LoVo (cell line): ENCODE measurements around the gene C6orf163.
A peak's percentile ranks its signal among the peaks of the same experiment; 100 is the strongest.

ENCODE experiments used
- DNase-seq: peaks from one replicate; pipeline ENCODE4 v3.0.0-alpha.2; 2016; ENCODE audit warnings: low spot score

Gene C6orf163

DNA sequence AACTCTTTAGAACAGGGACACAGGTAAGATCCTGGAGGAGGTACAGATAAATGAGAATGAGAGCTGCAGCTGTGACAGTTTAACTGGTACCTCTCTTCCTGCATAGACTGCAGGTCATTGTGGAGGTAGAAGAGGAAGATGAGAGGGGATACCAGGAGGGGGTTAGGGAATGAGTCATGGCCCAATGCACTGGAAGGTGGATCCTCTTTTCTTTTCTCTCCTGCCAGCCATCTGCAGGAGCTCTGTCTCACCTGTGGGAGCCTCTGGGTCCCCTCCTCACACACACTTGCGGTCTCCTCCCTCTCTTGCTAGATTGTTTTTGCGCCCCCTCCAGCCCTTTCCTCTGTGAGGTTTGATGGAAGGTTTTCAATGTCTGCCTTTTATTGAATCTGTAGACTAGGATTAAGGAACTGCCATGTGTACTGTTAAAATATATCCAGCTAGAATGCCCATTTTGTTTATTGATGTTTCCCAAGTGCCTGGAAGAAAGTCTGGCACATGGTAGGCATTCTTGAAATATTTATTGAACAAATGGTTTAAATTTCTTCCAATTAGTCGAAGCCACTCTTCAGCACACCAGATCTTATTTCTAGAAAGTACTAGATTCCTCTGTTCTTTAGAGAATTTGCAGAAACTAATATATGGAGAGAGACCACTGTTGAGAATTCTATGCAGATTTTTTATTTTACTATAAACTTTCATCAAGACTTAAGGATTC is 13.0 kb downstream of the C6orf163 start:
- DNase-seq, result no peak

DNA sequence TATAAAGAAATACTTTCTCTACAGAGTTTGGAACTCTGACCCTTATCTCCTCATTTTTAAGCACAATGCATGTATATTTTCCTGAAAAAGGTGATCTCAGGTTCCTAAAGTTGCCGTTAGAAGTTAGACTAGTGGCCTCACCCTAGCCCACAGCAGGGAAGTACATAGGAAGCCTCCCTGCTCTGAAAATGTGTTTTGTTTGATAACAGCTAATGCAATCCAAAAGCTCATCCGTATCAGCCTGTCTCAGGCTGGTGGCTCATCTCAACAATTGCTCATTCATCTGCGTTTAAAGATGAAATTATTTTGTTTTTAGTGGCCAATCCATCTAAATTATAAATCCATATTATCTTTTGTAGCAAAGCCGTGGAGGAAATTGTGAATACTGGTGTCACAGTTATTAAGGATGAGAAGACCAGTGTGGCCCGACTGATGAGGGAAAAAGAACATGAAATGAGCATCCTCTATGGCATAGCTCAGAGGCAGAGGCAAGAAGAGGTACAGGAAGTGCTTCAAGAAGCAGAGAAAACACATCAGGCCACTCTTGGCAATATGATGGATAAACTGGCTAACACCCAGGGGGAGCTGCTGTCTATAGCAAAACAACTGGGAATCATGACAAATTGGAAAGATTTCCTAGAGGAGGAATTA is 20.1 kb downstream of the C6orf163 start:
- no peak for DNase-seq

DNA sequence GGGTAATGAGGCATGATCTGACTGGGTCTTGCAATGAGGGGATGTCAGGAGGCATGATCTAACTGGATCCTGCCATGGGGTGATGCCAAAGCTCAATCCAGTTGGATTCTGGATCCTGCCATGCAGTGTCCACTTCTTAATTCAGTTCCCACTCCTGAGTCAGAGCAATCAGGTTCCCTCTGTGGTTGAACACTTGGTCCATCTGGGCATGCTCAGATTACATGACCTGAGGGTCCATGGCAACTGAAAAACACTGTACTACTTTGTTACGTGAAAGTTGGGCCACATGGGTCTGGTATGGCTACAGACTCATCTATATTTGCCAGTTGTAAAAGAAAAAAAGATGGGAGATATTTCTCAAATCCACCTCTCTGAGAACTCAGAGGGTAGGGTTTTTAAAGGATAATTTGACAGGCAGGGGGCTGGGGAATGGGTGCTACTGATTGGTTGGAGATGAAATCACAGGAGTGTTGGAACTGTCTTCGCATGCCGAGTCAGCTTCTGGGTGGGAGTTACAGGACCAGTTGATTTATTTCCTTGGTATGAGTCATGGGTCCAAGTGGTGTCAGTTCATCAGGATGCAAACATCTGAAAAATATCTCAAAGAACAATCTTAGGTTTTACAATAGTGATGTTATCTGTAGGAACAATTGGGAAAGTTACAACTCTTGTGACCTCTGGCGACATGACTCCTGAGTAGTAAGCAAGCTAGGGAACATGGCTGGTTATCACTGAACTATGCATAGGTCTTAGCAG is 21.6 kb downstream of the C6orf163 start:
- DNase-seq, result no peak

DNA sequence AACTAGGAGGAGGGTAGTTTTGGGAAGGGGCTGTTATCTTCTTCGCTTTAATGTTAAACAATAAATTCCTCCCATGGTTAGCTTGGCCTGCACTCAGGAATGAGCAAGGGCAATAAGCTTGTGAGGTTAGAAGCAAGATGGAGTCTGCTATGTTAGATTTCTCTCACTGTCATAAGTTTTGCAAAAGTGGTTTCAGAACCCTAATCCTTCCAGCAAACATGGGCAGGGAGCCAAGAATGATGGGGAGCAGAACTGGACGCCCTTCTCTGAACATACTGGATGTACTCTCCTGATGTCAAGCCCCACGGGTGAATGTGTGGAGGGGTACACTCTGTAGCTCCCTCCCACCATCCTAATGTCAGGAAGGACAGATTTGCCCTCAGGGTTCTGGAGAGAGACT is 22.3 kb downstream of the C6orf163 start:
- DNase-seq, result no peak

DNA sequence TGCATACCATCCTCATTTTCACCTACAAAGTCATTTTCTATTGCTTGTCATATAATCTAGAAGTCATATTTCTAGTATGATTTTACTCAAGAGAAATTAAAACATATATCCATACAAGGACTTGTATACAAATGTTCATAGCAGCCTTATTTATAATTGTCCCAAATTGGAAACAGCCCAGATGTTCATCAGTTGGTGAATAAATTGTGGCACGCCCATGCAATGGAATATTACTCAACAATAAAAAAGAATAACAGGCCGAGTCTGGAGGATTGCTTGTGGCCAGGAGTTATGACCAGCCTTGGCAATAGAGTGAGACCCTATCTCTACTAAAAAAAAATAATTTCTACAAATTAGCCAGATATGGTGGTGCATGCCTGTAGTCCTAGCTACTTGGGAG is 28.8 kb downstream of the C6orf163 start:
- no peak for DNase-seq

DNA sequence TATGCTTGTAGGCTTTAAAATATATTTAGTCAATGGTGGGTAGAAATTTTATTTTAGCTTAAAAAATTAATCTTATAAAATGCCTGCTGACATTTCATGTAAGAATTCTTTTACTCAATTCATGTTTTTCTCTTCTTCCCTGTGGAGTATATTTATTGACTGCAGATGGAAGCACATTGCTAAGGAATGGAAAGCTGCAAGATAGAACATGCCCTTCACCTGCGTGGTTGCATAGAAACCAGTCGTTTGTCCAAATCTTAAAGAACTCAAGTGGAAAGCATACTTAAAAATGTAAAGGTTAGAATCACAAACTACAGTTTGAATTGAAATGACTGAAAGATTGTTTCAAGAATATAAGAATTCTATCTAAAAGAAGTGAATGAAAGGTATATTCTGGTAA is 30.7 kb downstream of the C6orf163 start:
- DNase-seq, result no peak

DNA sequence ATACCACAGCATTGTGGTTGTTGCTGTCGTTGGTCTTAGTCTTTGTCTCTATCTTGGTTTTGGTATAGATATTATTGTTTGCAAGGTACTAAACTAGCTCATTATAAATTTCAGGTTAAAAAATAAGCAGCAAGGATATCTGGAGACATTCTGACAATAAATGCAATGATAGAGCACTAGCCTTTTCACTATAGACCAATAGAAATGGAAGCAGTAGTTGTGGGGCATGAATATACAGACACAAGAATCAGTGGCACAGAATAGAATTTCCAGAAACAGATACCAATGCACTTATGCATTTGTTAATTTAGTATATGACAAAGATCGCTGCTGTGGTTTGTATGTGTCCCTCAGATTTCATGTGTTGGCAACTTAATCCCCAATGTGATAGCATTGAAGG is 32.0 kb downstream of the C6orf163 start:
- DNase-seq, result no peak

DNA sequence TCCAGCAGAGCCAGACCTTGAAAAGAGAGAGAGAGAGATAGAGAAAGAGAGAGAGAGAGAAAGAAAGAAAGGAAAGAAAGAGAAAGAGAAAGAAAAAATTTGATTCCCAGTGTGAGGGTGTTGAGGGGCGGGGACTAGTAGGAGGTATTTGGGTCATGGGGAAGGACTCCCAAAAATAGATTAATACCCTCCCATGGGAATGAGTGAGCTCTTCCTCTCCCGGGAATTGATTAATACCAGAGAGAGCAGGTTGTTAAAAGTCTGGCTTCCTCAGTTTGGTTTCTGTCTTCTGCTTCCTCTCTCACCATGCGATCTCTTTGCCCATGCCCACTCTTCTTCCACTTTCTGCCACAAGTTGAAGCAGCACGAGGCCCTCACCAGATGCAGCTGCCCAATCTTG is 34.3 kb downstream of the C6orf163 start:
- DNase-seq, result no peak

DNA sequence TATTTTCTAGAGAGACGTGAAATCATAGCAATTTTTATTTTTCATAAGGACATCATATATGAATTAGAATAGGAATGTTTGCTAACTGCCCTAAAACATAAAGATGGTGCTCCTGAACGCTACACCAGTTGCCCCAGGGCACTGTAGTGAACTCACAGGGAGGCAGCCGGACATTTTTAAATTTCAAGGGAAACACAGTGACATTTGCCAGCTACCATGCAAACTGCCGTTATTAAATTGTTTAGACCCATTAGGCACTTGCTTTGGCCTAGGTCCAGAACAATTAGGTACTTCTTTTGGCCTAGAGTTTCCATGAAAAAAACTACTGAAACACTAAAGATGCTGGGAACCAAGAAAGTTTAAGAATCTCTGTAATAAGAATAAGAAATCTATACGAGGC is 38.2 kb downstream of the C6orf163 start:
- DNase-seq, result no peak

DNA sequence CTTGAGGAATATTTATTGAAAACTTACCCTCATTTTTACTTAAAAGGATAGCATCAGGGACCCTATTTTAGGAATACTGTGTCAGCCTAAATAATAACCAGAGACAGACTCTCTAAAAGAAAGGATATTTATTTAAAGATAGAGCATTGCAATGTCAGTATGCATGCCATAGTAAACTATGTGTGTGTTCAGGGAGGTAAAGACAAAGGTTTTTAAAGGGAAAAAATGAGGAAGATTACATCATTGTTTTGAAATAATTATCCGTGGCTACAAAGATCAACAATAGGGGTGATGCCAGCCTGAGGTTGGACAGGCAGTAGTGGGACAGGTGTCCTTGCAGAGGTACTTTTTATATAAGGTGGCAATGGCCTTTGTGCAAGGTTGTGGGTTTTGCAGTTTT is 39.4 kb downstream of the C6orf163 start:
- no peak for DNase-seq

DNA sequence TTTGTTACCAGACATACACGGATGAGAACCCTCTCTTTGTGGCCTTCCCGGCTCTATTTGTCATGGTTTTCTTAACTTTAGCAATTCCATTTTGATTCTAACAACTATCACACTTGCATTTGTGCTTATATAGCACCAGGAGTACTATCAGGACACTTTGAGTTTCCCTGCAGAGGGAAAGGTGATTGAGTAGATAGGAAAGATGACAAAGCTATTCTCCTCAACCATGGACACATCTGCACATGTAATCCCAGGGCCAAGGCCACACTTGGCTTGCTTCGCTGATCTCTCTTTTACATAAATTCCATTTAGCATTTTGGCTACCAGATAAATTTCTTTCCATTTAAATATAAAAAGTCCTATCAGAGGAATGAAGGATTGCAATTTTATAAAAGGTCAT is 39.8 kb downstream of the C6orf163 start:
- DNase-seq, result no peak

DNA sequence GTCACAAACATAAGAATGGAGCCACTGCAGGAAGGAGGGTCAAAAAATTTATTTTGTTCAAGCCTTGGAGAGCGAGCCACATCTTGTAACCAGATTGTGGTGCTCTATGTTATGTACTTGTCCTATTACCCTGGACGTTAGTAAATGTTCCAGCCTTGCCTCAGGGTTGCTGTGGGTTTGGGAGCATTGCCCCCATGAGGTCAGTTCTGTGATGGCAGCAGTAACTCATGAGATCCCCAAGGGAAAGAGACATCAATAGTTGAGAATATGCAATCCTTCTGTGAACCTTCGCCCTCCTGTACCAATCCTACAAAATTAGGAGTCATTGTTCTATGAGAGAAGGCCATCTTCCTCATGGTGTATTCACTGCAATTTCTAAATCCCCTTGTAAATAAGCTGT is 46.7 kb downstream of the C6orf163 start:
- peak; percentile 8 for DNase-seq

DNA sequence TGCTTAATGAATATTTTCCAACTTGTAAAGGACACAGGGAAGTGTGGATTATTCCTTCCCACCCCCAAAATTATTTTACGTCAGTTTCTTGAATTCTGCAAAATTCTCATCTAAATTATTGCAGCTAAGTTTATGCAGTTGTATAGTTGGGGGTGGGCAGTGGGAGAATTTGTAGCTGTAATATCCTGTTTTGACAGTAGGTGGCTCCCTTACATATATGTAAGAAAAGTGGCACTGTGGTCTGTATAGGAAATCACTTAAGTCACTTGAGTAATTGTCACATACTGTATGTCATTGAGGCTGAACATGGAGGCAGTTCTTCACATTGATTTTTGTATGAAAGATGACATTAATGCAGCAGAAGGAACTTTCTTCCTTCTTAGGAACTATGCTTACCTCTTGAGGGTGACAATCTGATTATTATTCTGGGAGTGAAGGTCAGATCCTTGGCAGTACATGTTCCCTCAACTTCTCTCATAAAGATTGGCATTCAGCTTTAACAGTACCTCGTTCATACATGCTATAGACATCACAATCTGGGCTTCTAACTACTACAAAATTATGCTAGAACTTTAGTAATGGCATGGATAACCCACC is 48.5 kb downstream of the C6orf163 start:
- DNase-seq, result peak; percentile 62

DNA sequence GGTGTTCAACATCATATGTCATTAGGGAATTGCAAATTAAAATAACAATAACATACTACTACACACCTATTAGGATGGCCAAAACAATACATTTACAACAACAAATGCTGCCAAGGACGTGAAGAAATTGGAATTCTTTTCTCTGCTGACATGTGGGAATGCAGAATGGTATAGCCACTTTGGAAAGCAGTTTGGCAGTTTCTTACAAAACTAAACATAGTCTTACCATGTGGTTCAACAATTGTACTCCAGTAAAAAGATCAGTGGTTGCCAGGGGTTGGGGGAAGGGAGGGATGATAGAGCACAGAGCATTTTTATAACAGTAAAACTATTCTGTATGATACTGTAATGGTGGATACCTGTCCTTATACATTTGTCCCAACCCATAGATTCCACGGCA is 50.8 kb downstream of the C6orf163 start:
- DNase-seq, result no peak

DNA sequence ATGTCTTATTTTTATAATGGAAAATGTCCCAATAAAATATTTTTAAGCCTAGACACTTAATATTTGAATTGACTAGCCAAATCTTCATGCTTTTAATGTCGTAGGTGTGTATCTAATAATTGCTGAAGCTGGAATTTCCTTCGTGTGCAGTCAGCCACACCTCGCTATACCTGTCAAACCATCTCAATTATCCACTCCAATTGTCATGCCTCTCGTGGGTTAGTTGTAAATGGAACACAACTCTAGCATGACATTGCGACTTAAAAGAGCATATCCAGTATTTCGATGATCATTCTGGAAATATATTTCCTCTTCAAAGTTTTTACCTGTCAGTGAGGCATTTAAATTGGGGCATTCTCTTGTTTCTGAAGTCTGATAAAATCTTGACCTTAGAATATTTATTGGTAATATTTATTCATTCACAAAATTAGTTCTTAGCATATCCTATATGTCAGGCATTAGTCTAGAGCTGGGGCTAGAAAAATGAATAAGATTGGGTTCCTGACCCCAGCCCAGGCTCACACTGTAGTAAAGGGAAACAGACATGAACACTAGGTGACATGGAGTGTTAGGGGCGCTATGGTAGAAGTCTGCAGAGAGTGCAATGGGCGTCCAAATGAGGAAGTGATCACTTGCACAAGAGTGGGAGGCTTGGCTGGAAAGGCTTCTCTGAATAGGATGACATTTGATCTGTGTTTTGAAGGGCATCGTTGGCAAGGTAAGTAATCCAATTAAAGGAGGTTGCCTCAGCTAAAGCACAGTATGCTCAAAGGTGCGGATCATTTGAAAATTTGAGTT is 52.2 kb downstream of the C6orf163 start:
- no peak for DNase-seq

DNA sequence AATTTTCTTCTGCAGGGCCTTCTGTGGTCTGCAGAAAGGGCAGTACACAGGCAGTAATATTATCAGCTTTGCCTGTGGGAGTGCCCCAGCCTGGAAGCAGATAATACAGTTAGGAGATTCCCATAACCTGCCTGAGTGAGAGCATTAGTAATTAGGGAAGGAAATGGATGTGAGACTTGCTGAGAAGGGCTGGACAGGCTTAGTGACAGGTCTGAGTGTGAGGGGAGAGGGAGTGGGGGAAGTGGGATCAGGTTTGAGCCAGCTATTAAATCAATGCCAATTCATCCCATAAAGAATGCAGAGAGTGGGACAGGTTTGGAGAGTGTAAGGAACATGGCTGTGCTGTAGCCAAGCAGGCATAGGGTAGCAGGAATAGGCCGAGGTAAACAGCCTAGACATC is 53.0 kb downstream of the C6orf163 start:
- DNase-seq, result no peak

DNA sequence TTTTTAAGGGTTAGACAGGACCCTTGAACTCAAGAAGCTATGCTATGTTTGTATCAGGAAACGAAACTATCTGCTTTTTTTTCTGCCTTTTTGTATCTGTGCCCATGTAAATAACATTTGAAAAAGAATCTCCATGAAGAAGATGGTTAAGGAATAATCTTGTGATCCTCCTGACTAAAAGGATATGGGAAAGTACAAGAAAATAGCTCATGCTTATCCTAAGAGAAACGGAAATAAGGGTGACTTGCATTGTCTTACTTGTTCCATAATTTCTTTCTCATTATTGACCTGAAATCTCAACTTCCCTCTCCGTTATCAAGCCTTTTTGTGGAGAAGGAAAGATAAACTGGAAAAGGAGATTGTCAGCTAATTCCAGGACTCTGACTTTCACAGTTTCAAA is 57.2 kb downstream of the C6orf163 start:
- no peak for DNase-seq

DNA sequence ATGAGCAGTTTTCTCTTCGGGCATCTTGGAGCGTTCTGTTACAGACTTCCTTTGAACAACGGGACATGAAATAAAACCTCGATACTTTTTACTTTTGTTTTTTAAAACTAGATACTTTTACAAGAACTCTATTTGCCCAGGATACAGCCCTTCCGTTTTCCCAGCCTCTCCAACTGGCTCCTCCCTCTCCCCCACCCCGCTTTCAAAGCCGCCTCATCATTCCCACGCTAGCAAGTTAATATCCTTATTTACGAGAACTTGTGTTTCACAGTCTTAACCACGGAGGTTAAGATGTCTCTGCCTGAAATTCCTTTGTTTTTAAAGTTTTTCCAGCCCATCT is 62.9 kb downstream of the C6orf163 start:
- DNase-seq, result peak; percentile 47

DNA sequence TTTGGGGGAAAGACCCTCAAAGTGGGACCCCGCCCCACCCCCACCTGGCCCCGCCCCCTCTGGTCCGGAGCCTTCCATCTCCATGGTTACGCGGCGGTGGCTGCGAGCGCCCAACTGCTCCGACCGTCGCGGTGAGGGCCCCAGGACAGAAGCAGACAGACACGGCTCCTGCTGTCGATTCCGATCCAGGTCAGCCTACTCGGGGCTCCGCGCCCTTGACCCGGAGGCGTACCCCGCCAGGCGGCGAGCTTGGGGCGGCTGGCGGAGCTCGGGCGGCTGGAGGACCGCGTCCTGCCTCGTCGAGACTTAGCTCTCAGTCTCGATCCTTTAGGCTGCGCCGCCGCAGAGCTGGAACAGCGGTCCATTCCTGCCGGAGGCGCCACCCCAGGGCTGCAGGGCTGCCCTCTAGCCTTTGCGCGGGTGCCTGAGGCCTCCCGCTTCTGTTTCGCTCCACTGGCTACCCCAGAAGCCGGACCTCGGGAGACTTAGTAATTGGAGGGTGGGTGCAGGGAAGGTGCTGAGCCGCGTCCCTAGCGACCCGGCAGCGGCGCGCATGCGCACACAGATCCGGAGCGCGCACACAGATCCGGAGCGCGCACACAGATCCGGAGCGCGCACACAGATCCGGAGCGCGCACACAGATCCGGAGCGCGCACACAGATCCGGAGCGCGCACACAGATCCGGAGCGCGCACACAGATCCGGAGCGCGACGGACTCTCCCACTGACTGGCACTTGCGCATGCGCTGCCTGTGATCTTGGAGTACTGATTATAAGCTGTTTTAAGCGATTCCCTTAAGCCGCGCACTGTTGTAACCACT is 63.5 kb downstream of the C6orf163 start, which contains the start of gene CFAP206:
Gene CFAP206, plus strand, starts transcription at position 72 of the 820 bp plus-strand sequence. CDS start 1,868 bp downstream, outside the sequence.
- peak; percentile 88 for DNase-seq

DNA sequence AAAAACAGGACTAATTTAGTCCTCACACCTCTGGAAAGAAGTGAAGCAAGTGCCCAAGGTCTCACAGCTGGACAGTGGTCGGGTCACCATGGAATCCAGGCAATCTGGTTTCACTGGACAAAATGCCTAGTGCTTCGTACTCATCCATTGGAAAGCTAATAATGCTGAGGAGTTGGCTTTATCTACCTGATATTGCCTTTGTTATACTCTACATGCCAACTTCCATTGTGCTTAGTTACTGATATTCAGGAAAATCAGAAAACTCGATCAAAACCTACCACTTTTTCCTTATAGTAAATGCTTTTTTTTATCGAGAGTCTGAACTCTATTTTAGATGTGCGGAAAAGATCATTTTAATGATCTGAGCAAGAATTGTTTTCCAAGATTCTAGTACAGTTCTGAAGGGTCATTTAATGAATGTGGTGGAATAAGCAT is 64.1 kb downstream of the C6orf163 start:
- DNase-seq, result no peak
